CD4-positive, alpha-beta T cell treated with Interferon gamma for 1 hour (primary cell): Measurements from ENCODE around the gene GOLT1A.
A peak's percentile ranks its signal among the peaks of the same experiment; 100 is the strongest.

ENCODE experiments used
- DNase-seq: peaks from one replicate; pipeline ENCODE4 v3.0.0-alpha.2; 2020

GOLT1A gene

GRCh38 chr1:204213668-204214662 lies at the start of gene GOLT1A:
TSS of gene GOLT1A (minus strand) at chr1:204213988. CDS start at chr1:204213906, 82 bp downstream.
- peak; percentile 28 for DNase-seq

DNA sequence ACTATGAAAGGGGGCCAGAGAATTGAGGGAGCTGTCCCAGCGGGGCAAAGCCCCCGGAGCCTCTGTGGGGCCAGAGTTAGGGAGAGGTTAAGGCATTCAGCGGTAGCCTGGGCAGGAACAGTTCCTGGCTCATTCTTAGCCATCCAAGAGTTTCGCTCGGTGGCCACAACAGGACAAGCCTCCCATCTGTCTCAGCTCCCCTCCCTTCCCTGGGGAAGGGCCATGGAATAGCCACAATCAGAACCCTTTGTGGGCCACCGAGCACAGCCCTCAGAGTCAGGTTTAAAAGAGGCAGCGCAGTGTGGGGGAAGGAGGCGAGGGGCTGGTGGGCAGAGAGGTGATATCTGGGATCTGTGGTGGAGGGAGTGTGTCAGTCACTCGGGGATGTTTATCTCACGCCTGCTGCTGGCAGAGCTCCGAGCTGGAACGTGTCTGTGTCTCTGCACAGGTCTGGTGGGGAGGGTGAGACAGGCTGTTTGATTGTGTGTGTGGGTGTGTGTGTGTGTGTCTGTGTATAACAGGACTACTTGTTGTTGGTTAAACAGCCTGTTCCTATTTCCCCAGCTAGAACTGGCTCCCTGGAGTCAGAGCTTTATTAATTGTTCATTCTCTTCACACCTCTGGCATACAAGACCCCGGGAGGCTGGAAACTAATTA lies 49.6 kb upstream of the GOLT1A start:
- no peak for DNase-seq

GRCh38 chr1:204262506-204263253 lies 48.9 kb upstream of the GOLT1A start:
- DNase-seq = no peak

DNA sequence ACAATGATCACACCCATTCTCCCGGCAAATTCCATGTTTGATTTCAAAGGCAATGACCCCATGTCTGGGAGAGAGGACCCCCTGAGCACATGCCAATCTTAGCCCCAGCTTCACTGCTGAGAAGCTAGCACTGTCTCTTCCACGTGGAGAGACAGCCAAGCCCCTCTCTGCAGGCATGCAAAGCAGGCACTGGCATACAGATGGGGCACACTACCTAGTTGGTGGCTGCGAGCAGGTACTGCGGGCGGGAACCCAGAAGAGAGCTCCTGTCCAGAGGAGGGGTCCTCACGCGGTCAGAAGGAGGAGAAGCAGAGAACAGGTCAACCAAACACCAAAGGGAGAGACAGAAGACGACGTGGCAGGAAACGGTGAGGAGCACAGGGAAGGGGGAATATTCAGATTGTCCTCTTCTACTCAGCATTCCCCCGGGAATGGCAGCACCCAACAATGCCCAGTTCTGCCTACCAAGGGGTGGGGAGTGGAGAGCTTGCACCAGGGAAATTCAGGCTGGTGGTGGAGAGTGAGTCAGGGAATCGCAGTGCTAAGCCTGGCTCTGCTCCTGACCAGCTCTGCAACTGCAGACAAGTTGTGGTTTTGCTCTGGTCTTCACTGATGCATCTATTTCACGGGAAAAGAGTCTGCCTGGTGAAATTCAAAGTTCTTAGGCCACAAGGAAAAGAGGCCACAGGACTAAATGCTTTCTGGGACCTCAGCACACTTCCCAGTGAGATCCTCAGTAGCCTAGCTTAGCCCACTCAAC lies 48.1 kb upstream of the GOLT1A start:
- no peak for DNase-seq

- DNase-seq = no peak
Observed at GRCh38 chr1:204261266-204261665, 47.5 kb upstream of the GOLT1A start.

DNA sequence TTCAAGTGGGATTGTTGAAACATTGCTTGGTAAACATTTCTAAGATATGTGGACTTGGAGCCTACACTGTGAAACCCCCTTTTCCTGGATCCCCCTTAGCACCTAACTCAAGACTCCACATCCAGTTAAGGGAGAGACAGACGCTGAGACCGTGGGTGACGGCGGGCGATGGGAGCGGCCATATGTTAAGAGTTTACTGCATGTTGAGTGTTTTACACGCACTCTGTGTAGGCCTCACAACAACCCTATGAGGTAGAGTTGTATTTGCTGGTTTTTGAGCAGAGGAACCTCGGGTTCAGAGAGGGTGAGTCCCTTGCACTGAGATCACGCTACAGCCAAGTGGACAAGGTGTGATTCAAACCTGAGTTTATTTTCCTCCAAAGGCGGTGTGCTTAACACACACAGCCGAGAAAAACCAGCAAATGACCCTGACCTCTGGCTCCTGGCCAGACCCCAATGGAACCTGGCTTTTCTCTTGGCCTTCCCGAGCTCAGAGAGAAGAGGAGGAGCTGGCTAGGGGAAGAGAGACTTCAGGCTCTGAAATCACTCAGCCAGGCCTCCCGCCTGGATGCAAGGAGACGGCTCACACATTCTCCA lies 46.9 kb upstream of the GOLT1A start:
- no peak for DNase-seq

DNA sequence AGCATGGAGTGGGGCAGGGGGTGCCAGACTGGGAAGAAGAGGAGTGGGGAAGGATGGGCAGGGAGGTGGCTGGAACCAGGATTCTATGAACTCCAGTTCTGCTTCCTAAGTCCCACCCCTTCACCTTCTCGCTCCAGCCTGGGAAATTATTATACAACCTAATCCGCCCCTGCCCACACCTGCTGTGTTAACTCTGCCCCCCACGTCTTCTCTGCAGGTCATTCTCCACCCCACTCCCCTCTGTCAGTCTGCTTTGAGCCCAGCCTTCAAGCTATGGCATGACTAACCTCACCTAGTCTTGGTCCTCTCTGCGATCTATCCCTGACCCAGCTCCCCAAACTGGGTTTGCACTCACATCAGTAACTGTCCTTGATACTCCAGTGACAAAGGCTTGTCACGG lies 46.0 kb upstream of the GOLT1A start:
- DNase-seq = no peak

DNA sequence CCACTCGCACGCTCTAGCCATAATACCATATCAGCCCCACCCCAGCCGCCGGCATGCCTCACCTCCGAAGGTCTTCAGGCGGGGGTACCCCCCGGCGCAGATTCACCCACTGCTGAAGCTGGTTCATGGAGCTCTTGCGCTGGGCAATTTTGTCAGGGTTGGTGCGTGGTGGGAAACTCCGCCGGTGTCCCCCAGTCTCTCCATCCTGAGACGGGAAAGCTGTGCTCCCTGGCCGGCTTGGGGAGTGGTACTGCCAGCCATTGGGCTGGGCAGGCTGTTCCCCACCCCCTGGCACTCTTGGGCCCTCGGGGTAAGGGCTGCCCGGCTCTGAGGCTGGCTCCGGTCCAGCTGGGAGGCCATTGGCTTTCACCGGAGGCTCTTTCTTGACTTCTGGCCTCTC lies 45.4 kb upstream of the GOLT1A start:
- DNase-seq = no peak

GRCh38 chr1:204258213-204259115 lies 44.7 kb upstream of the GOLT1A start:
- peak; percentile 10 for DNase-seq

GRCh38 chr1:204257446-204257845 lies 43.7 kb upstream of the GOLT1A start:
- DNase-seq = no peak

DNA sequence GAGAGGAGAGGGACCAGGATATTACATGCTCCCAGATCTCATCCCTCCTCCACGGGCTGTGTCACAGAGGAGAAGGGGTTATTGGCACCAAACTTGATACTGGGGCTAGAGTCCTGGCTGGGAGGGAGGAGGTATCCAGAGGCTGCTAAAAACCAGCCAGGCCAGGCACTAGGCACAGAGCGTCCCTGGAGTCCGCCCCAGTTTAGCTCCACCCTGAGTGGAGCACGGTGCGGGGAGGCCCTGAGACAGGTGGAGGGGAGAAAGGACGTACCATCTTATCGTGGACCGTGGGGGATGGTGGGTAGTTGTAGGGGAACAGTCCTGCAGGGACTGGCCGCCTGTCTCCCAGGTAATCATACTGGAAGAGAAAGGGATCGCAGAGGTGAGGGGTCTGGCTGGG lies 42.7 kb upstream of the GOLT1A start:
- DNase-seq = no peak

DNA sequence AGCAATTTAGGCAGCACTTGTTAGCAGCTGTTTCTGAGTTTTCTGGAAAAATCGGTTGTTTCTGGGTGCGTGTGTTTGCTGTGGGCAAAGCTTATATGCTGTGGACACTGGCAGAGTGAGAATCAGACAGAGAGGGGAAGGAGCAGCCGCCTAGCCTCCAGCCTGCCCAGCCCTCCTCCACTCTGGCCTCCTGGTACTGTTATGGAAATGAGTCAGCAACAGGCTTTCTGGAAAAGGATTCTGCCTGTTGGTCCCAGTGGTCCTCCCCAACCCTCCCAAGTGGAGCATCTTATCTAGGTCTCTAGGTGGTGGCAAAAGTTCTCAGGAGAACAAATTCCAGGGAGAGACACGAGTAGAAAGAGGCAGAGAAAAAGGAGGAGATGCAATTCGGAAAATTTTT lies 42.2 kb upstream of the GOLT1A start:
- no peak for DNase-seq

DNA sequence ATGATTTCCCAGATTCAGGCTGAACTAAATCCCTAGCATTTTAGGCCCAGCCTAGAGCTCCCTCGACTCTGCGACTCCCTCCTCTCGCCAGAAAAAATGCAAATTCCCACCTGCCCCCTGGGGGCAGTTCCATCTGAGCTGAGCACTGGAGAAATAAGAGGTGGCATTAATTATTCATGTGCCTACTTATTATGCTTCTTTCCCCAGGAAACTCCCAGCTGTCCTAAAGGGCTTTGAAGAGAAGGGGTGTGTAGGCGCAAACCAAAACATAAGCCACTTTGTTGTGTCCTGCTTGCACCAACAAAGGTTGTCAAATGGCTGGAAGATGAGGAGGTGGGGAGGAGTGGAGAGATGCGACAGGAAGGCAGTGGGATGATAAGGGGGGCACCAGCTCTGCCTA lies 41.4 kb upstream of the GOLT1A start:
- DNase-seq = no peak

DNA sequence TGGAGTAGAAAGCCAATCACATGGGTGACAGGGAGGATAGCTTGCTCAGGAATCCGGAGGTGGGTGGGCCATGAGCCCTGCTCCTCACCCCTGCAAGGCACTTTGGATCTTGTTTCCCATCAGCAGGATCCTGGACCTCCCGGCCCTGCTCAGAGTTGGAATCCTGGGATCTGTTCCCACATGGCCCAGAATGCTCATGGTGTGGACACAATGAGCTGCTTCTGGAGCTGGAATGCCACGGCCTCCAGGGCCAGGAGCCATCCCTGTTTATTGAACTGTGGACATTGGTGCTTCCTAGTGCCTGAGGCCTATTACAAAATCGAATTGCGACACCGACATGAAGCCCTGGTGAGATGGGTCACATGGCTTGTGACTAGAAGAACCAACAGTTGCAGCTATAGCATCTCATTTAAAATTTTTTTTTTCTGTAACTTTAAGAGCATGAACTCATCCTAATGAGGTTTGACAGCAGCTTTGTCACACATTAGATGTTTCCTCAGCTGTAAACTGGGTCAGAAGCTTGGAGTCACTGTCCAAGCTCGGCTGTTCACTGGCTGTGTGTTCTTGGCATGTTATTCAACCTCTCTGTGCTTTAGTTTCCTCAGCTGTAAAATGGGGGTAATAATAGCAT lies 40.4 kb upstream of the GOLT1A start:
- peak; percentile 13 for DNase-seq

- no peak for DNase-seq
Observed at GRCh38 chr1:204251926-204252689, 38.3 kb upstream of the GOLT1A start.

DNA sequence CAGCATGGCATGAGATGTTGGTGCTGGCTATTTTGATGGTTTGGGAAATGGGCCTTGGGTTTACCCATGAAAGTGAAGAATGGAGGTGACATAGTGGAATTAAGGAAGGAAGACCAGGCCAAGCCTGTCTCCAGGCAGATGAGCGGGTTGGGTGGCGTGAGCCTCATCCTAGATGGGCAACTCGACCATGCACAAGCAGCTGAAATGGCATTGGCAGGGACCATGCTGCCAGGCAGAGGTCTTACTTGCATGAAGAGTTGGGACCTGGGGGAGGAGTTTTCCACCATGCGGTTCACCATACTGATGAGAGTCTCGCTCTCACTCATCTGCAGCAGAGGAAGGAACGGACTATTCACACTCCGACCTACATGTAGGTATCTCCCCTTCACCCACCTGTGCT lies 37.5 kb upstream of the GOLT1A start:
- DNase-seq = no peak

GRCh38 chr1:204250428-204251030 lies 36.7 kb upstream of the GOLT1A start:
- no peak for DNase-seq

- no peak for DNase-seq
Observed at GRCh38 chr1:204249736-204250427, 36.1 kb upstream of the GOLT1A start.

- no peak for DNase-seq
Observed at GRCh38 chr1:204248954-204249353, 35.2 kb upstream of the GOLT1A start.
